Endothelial cell of umbilical vein (primary cell): ENCODE results near the gene MEIOB. TPM values are rescaled to one million over a fixed set of nuclear protein-coding genes. Genes with fewer than 3 reads are reported as not detected.

Experiments used
- BruUV-seq: library from RNA; stranded (reverse); fragments of 400-500 nt; replicated peaks from 2 replicates; lab custom pipeline; 2021; lab: Mats Ljungman, UMichigan
- CTCF ChIA-PET: fragments of 300-600, 350-600 bp; sonication (Branson Sonifier 250); formaldehyde crosslinking; loops from one replicate; lab custom pipeline; 2021; ENCODE audit warnings: antibody characterized with exemption, inconsistent platforms; lab: Charles Lee
- POLR2A ChIA-PET: fragments of 300-600, 350-600 bp; sonication (Branson Sonifier 250); formaldehyde crosslinking; loops from one replicate; lab custom pipeline; 2021; ENCODE audit warnings: antibody characterized with exemption, inconsistent platforms; lab: Charles Lee
- DNase-seq: peaks from one replicate; pipeline ENCODE4 v3.0.0-alpha.2; 2011; ENCODE audit warnings: low read depth, low spot score
- FAIRE-seq: peaks from 2 replicates; lab custom pipeline; 2011; peaks lifted over from hg19 to GRCh38; lab: Jason Lieb, UNC
- H2AFZ ChIP-seq: 2 replicates; pipeline ENCODE4 v1.6.0; 2012; ENCODE audit warnings: low read depth, low read length, control low read depth, inconsistent platforms
- H3K27ac ChIP-seq: 2 replicates; pipeline ENCODE4 v1.5.1; 2011; ENCODE audit warnings: low read depth, mild to moderate bottlenecking, control low read depth, low read length, moderate library complexity; ENCODE audit not compliant: insufficient read depth
- H3K27me3 ChIP-seq, 2 experiments: 2 replicates each; pipeline versions ENCODE4 v1.6.0 to v1.6.1; 2011; ENCODE audit warnings: low read length in 2 of 2, mixed read lengths in 1 of 2; ENCODE audit not compliant: control insufficient read depth in 2 of 2, insufficient read depth in 2 of 2
- H3K36me3 ChIP-seq, 2 experiments: 2 replicates in 1 of 2; 3 replicates in 1 of 2; pipeline ENCODE4 v1.5.1; 2011; ENCODE audit warnings: low read length in 2 of 2, mild to moderate bottlenecking in 1 of 2, moderate library complexity in 1 of 2; ENCODE audit not compliant: control insufficient read depth in 2 of 2, insufficient read depth in 2 of 2; ENCODE audit errors: extremely low read depth in 1 of 2
- H3K4me1 ChIP-seq: 3 replicates; pipeline ENCODE4 v1.5.1; 2011; ENCODE audit warnings: mild to moderate bottlenecking, low read length; ENCODE audit not compliant: control insufficient read depth, insufficient read depth; ENCODE audit errors: extremely low read depth
- H3K4me2 ChIP-seq: 2 replicates; pipeline ENCODE4 v1.6.1; 2011; ENCODE audit warnings: low read length, control low read depth, mixed read lengths; ENCODE audit not compliant: insufficient read depth
- H3K4me3 ChIP-seq, 3 experiments: fragments of 200-600 bp in 1 of 3; sonication (generic), shearing (Covaris generic) in 1 of 3; replicated peaks in 1 of 3; 2 replicates each; pipeline ENCODE4 v1.5.1; 2011 to 2016; ENCODE audit warnings: control low read depth in 3 of 3, low read length in 3 of 3, mild to moderate bottlenecking in 2 of 3, inconsistent platforms in 1 of 3, low read depth in 1 of 3, moderate library complexity in 1 of 3; ENCODE audit not compliant: insufficient read depth in 1 of 3
- H3K79me2 ChIP-seq: 2 replicates; pipeline ENCODE4 v1.6.0; 2012; ENCODE audit warnings: low read length, inconsistent platforms; ENCODE audit not compliant: control insufficient read depth, insufficient read depth
- H3K9ac ChIP-seq: replicated peaks from 2 replicates; pipeline ENCODE3; 2011; ENCODE audit warnings: low read length, control low read depth; ENCODE audit not compliant: insufficient read depth; ENCODE audit errors: extremely low read depth
- H3K9me1 ChIP-seq: replicated peaks from 3 replicates; pipeline ENCODE4 v1.6.0; 2011; ENCODE audit warnings: mild to moderate bottlenecking, low read length; ENCODE audit not compliant: control insufficient read depth, insufficient read depth; ENCODE audit errors: extremely low read depth
- H3K9me3 ChIP-seq: replicated peaks from 2 replicates; pipeline ENCODE4 v1.5.1; 2012; ENCODE audit warnings: low read length, inconsistent platforms; ENCODE audit not compliant: control insufficient read depth, insufficient read depth
- H4K20me1 ChIP-seq: replicated peaks from 2 replicates; pipeline ENCODE3; 2011; ENCODE audit warnings: mild to moderate bottlenecking, low read length; ENCODE audit not compliant: control insufficient read depth, insufficient read depth; ENCODE audit errors: extremely low read depth
- EZH2 ChIP-seq: IDR thresholded peaks from 2 replicates; pipeline ENCODE4 v1.6.1; 2012; ENCODE audit warnings: borderline replicate concordance, low read depth, mild to moderate bottlenecking, moderate library complexity, low read length, inconsistent platforms; ENCODE audit not compliant: severe bottlenecking
- FOS ChIP-seq: IDR thresholded peaks from 2 replicates; pipeline ENCODE4 v1.6.1; 2011; ENCODE audit warnings: mild to moderate bottlenecking, low read length, moderate library complexity, borderline replicate concordance; ENCODE audit not compliant: insufficient read depth
- GATA2 ChIP-seq: IDR thresholded peaks from 2 replicates; pipeline ENCODE4 v1.7.0; 2011; ENCODE audit warnings: low read depth, mild to moderate bottlenecking, moderate library complexity, mixed read lengths, low read length; ENCODE audit not compliant: insufficient read length, insufficient read depth
- JUN ChIP-seq: IDR thresholded peaks from 2 replicates; pipeline ENCODE4 v1.6.1; 2011; ENCODE audit warnings: borderline replicate concordance, low read depth; ENCODE audit not compliant: insufficient read length, insufficient read depth
- MYC ChIP-seq: IDR thresholded peaks from one replicate; pipeline ENCODE4 v1.6.1; 2011; ENCODE audit warnings: mild to moderate bottlenecking, low read depth, low read length
- POLR2A ChIP-seq: IDR thresholded peaks from 2 replicates; pipeline ENCODE4 v1.6.1; 2012; ENCODE audit warnings: low read depth, mild to moderate bottlenecking, control low read depth, low read length
- POLR2AphosphoS5 ChIP-seq: IDR thresholded peaks from 2 replicates; pipeline ENCODE4 v1.6.1; 2012; ENCODE audit warnings: low read depth, mild to moderate bottlenecking, control low read depth, low read length, moderate library complexity; ENCODE audit not compliant: insufficient read depth
- dilution Hi-C: fragments of 300-500 bp; cut with MboI; formaldehyde crosslinking; loops from one replicate; pipeline ENCODE4 v1.15.0; 2019; ENCODE audit warnings: low sequenced_read_pairs; ENCODE audit not compliant: extremely low pct_ligation_motif_present
- intact Hi-C: fragments of 100-400 bp; cut with micrococcal nuclease; formaldehyde crosslinking; loops from one replicate; pipeline ENCODE4 v1.10.0; 2022
- polyA plus RNA-seq, 4 experiments: library from polyadenylated mRNA; depleted of rRNA in 3 of 4; stranded (reverse) in 3 of 4; unstranded in 1 of 4; fragments of >200 nt; gene quantifications; 2 replicates each; pipeline versions ENCODE4 v1.2.1 to v1.2.3, GENCODE V29; 2011 to 2012; ENCODE audit warnings: missing spikeins in 1 of 4
- total RNA-seq: library from RNA; stranded (reverse); gene quantifications from 2 replicates; pipeline ENCODE4 v1.2.3, GENCODE V29; 2021
- TF ChIP-seq, protein P1 (sequence below), 2 donors: IDR thresholded peaks; 1 replicate in 1 of 2; 2 replicates in 1 of 2; pipeline ENCODE4 v1.5.1; 2011; ENCODE audit warnings: low read length in 2 of 2, mild to moderate bottlenecking in 2 of 2, moderate library complexity in 2 of 2, control low read depth in 1 of 2, inconsistent platforms in 1 of 2, low read depth in 1 of 2; ENCODE audit not compliant: insufficient read depth in 1 of 2; ENCODE audit errors: extremely low read depth in 1 of 2
- TF ChIP-seq, protein P2 (sequence below): IDR thresholded peaks from 2 replicates; pipeline ENCODE4 v1.6.1; 2011; ENCODE audit not compliant: insufficient read depth, insufficient read length

Gene MEIOB
- total and polyA plus RNA-seq, 2 donors (not counting 3 experiments of a cell fraction or from before 2014, with no cell fraction given), result 0.04 TPM; not detected in 1

DNA sequence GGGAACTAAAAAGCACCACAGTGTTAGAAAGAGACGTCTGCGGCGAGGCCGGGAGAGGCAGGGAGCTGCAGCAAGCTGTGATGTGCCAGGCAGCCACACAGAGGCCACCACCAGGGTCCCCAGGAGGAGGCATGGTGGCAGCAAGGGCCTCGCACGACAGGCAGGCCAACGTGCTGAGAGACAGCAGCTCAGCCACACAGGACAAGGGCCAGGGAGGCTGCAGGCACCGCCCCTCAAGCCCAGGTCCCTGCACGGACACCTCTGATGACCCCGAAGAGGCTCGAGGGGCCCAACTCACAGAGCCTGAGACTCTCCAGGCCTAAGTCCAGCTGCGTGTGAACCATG, 51.0 kb downstream of the MEIOB start:
- Histone ChIP-seq H4K20me1 (no peaks in the 10 kb centered on the region), H3K9me3 (no peaks in the 10 kb centered on the region), H3K79me2 (peaks cover 2% of the 10 kb centered on the region), H3K36me3 (peaks cover 0 to 36% of the 10 kb centered on the region in 2 experiments), H2AFZ (no peak overlapping the region), H3K9me1 (no peaks in the 10 kb centered on the region), H3K27ac (no peak overlapping the region), H3K4me1 (peaks cover 5% of the 10 kb centered on the region), H3K9ac (no peak overlapping the region), H3K27me3 (no peaks in the 10 kb centered on the region), H3K4me3 (no peak overlapping the region), H3K4me2 (no peak overlapping the region)
- intact Hi-C loops (no loop called here), dilution Hi-C loops (no loop called here)
- DNase-seq (no peak), FAIRE-seq (no peak)
- TF ChIP-seq GATA2 (no peak), FOS (no peak), MYC (no peak), POLR2A (no peak), POLR2AphosphoS5 (no peak), EZH2 (no peak), JUN (no peak)
- TF ChIP-seq, protein P1, sequence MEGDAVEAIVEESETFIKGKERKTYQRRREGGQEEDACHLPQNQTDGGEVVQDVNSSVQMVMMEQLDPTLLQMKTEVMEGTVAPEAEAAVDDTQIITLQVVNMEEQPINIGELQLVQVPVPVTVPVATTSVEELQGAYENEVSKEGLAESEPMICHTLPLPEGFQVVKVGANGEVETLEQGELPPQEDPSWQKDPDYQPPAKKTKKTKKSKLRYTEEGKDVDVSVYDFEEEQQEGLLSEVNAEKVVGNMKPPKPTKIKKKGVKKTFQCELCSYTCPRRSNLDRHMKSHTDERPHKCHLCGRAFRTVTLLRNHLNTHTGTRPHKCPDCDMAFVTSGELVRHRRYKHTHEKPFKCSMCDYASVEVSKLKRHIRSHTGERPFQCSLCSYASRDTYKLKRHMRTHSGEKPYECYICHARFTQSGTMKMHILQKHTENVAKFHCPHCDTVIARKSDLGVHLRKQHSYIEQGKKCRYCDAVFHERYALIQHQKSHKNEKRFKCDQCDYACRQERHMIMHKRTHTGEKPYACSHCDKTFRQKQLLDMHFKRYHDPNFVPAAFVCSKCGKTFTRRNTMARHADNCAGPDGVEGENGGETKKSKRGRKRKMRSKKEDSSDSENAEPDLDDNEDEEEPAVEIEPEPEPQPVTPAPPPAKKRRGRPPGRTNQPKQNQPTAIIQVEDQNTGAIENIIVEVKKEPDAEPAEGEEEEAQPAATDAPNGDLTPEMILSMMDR (IDR thresholded peaks at IDR 0.05; ENCODE audit: extremely low read depth in 1 of 2, insufficient read depth in 1 of 2, low read depth in 1 of 2, low read length in 2 of 2), result no peak
- TF ChIP-seq, protein P2, sequence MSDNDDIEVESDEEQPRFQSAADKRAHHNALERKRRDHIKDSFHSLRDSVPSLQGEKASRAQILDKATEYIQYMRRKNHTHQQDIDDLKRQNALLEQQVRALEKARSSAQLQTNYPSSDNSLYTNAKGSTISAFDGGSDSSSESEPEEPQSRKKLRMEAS, result no peak
- ChIA-PET POLR2A (no interaction called here), CTCF (no interaction called here)
- no TSS peak for BruUV-seq
